Activated CD8-positive, alpha-beta T cell treated with anti-CD3 and anti-CD28 coated beads for 36 hours (primary cell): ENCODE measurements around the gene ZNF444. TPM values are rescaled to one million over a fixed set of nuclear protein-coding genes. Genes with fewer than 3 reads are reported as not detected.
A peak's percentile ranks its signal among the peaks of the same experiment; 100 is the strongest.

ENCODE experiments used
- ATAC-seq: fragments of 200-7000 bp; cut with Tn5 transposase; one replicate; pipeline ENCODE4 v1.10.0; 2021; ENCODE audit warnings: mild to moderate bottlenecking, moderate library complexity
- CTCF ChIA-PET: fragments of 350-600 bp; sonication (Branson Sonifier 250); formaldehyde crosslinking; loops from one replicate; lab custom pipeline; 2021; ENCODE audit warnings: antibody characterized with exemption; lab: Charles Lee
- POLR2A ChIA-PET: fragments of 350-600 bp; sonication (Branson Sonifier 250); formaldehyde crosslinking; loops from one replicate; lab custom pipeline; 2021; ENCODE audit warnings: antibody characterized with exemption; lab: Charles Lee
- DNase-seq: peaks from one replicate; pipeline ENCODE4 v3.0.0-alpha.2; 2020
- H3K27ac Mint-ChIP-seq: one replicate; pipeline ENCODE4 v1.8.0; 2021; ENCODE audit warnings: mild to moderate bottlenecking, mixed read lengths
- H3K27me3 Mint-ChIP-seq: one replicate; pipeline ENCODE4 v1.8.0; 2021; ENCODE audit warnings: mixed read lengths
- H3K36me3 Mint-ChIP-seq: one replicate; pipeline ENCODE4 v1.8.0; 2021; ENCODE audit warnings: low read depth, mixed read lengths
- H3K4me1 Mint-ChIP-seq: one replicate; pipeline ENCODE4 v1.8.0; 2021; ENCODE audit warnings: low read depth, mixed read lengths
- H3K4me3 Mint-ChIP-seq: one replicate; pipeline ENCODE4 v1.8.0; 2021; ENCODE audit warnings: mild to moderate bottlenecking, moderate library complexity, mixed read lengths
- H3K9me3 Mint-ChIP-seq: one replicate; pipeline ENCODE4 v1.8.0; 2021; ENCODE audit warnings: mixed read lengths
- intact Hi-C: fragments of 100-400 bp; cut with micrococcal nuclease; formaldehyde crosslinking; loops from one replicate; pipeline ENCODE4 v1.10.0; 2022
- total RNA-seq, 2 experiments: library from RNA; stranded (reverse); gene quantifications; one replicate each; pipeline ENCODE4 v1.2.3, GENCODE V29; 2021
- TF ChIP-seq, protein P1 (sequence below): fragments of 200-600 bp; IDR thresholded peaks from one replicate; pipeline ENCODE4 v1.8.0; 2022; ENCODE audit warnings: antibody characterized with exemption, mild to moderate bottlenecking

ZNF444 gene
- total RNA-seq, 2 experiments from 2014 or later: 25.3 to 35.2 TPM

DNA sequence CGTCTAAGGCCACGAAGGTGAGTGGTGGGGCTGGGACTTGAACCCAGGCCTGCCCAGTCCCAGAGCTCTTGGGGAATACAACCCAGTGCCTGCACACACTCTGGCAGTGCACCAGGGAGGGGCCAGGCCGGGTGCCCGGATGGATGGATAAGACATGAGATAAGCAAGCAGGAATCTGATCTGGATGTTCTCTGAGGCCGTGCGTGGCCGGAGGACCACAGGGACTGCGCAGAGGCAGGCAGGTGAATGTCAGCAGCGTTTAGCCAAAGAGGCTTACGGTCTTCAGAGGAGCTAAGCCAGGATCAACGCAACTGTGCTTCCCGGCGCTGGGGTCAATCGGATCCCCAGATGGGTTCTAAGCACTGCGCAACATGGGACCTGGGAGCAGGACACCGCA lies 21.5 kb upstream of the ZNF444 start:
- Mint-ChIP-seq H3K27ac (peak overlapping the region; percentile 95), H3K4me3 (peak overlapping the region; percentile 84), H3K27me3 (no peaks in the 10 kb centered on the region), H3K4me1 (peaks cover 37% of the 10 kb centered on the region), H3K36me3 (peaks cover 11% of the 10 kb centered on the region), H3K9me3 (no peaks in the 10 kb centered on the region)
- ATAC-seq (no peak), DNase-seq (no peak)
- TF ChIP-seq, protein P1, sequence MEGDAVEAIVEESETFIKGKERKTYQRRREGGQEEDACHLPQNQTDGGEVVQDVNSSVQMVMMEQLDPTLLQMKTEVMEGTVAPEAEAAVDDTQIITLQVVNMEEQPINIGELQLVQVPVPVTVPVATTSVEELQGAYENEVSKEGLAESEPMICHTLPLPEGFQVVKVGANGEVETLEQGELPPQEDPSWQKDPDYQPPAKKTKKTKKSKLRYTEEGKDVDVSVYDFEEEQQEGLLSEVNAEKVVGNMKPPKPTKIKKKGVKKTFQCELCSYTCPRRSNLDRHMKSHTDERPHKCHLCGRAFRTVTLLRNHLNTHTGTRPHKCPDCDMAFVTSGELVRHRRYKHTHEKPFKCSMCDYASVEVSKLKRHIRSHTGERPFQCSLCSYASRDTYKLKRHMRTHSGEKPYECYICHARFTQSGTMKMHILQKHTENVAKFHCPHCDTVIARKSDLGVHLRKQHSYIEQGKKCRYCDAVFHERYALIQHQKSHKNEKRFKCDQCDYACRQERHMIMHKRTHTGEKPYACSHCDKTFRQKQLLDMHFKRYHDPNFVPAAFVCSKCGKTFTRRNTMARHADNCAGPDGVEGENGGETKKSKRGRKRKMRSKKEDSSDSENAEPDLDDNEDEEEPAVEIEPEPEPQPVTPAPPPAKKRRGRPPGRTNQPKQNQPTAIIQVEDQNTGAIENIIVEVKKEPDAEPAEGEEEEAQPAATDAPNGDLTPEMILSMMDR: no peak
- CTCF ChIA-PET: no interaction called here
- POLR2A ChIA-PET: interaction anchor here (0.7 to 1.6 kb wide), 4 partner anchors 8 to 41 kb away, joined by 3 read pairs; no protein-coding TSS in a partner anchor
- intact Hi-C loops: no loop called here

DNA sequence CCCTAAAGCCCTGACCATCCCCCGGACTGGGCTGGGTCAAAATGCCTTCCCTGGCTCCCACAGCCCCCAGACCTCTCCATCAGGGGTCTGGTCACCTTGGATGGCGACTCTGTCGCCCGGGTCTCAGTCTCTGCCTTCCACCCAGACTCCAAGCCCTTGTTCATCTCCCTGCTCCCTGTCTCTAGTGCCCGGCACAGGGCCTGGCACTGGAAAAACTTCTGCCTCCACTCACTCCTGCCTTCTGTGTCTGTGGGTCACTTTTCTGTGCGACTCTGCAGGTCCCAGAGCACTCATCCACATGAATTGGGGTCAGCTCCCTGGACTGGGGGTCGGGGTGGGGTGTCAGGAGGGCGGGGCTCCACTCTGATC lies 21.1 kb upstream of the ZNF444 start:
- peak overlapping the region; percentile 84 for H3K4me3 Mint-ChIP-seq
- CTCF ChIA-PET: no interaction called here
- peaks cover 35% of the 10 kb centered on the region for H3K4me1 Mint-ChIP-seq
- POLR2A ChIA-PET: interaction anchor here (0.7 to 2.3 kb wide), 4 partner anchors 8 to 41 kb away, joined by 3 to 6 read pairs (median 3); no protein-coding TSS in a partner anchor
- no peaks in the 10 kb centered on the region for H3K9me3 Mint-ChIP-seq
- peak overlapping the region; percentile 95 for H3K27ac Mint-ChIP-seq
- H3K27me3 Mint-ChIP-seq: no peaks in the 10 kb centered on the region
- H3K36me3 Mint-ChIP-seq: peaks cover 11% of the 10 kb centered on the region
- intact Hi-C loops: loop anchor here (2.0 kb wide), 1 partner anchor 21 kb away; the partner anchor contains the start of gene ZNF444
- no peak for DNase-seq
- no peak for ATAC-seq
- TF ChIP-seq, protein P1: no peak

DNA sequence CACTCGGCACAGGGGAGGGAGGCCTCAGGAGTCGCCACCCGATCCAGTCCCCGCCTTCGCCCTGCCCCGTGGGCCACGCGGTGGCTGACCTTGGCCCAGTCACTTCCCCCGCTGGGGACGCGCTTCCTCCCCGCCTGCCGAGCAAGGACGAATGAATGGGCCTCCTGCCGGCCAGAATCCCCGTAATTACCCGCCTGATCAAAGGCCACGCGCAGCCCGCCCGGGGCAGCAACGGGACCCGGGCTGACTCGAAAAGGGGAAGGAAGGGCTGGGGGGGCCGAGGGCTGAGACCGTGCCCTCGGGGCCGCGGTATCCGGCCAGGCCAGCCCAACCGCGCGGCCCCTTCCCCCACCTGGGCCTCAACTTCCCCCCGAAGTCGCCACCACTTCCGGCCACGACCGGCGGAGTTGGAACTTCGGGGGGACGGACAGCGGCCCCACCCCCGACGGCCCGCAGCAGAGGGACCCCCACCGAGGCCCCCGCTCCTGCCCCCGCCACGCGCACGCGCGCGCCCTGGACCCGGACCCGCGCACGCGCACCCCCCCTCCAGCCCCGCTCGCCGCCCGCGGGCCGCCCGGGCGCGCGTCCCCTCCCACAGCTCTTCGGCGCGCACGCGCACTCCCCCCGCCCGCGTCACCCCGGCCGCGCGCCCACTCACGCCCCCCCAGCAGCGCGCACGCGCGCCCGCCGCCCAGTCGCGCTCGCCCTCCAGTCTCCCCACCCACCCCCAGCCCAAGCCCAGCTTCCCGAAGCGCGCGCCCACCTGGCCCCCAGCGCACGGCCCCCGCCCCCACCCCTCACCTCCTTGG lies 20.5 kb upstream of the ZNF444 start:
- no peaks in the 10 kb centered on the region for H3K9me3 Mint-ChIP-seq
- intact Hi-C loops: loop anchor here (2.0 kb wide), 1 partner anchor 20 kb away; the partner anchor contains the start of gene ZNF444

DNA sequence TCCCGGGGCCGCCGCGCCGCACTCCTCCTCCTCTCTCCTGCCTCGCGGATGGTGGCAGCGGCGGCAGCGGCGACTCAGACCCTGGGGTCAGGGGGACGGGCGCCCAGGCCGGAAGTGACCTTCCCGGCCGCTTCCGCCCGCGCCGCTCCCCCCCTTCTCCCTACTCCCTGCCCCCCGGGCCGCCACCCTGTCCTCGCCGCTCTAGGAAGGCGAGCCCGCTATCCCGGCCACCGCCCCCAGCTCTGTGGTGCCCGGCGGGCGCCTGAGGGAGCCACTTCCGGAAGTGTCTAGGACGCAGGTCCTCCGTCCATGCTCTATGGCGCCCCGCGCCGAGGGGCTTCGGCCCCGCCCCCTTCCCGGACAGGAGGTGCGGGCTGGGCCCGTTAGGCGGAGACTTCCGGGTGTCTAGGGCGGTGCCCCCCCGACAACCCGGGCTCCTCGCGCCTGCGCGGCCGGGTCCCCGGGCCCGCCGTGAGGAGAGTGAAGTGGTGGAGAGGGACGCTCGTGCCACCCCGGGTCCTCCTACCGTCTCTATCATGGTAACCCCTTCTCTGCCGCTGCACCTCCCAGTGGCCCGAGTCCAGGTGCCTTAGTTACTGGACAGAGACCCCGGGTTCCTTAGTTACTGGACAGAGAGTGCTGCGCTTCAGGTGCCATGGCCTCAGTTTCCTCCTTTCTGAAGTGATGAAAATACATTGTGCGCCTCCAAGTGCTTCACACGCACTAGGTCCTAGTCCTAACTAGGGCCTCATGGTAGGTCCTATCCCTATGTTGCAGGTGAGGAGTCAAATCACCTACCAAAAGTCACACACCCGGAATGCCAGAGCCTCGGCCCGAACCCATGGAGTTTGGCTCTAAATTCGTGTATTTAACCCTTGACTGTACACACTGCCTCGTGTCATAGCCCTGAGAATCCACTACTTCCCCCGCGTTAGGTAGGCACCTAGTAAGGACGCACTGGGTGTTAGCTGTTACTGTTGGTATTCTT lies 19.6 kb upstream of the ZNF444 start, which contains the start of gene ZNF787:
TSS of gene ZNF787 (minus strand) at position 116 of the 988 bp plus-strand sequence. CDS start 18,078 bp downstream, outside the sequence.
- H3K36me3 Mint-ChIP-seq: peaks cover 11% of the 10 kb centered on the region
- peaks cover 33% of the 10 kb centered on the region for H3K4me1 Mint-ChIP-seq
- ATAC-seq: peak; percentile 92
- CTCF ChIA-PET: interaction anchor here (1.0 to 1.5 kb wide), 4 partner anchors 16 to 55 kb away, joined by 4 to 6 read pairs (median 5); partner anchors contain the start of gene ZNF444
- H3K4me3 Mint-ChIP-seq: peak within 1 kb of the TSS; percentile 87
- no peaks in the 10 kb centered on the region for H3K9me3 Mint-ChIP-seq
- H3K27ac Mint-ChIP-seq: peak within 1 kb of the TSS; percentile 95
- POLR2A ChIA-PET: interaction anchor here (0.9 to 2.3 kb wide), 5 partner anchors 9 to 20 kb away, joined by 3 to 9 read pairs (median 4); partner anchors contain the start of gene ZNF444
- TF ChIP-seq, protein P1: no peak
- DNase-seq: peak; percentile 97
- H3K27me3 Mint-ChIP-seq: no peaks in the 10 kb centered on the region
- intact Hi-C loops: loop anchor here (2.0 kb wide), 1 partner anchor 19 kb away; the partner anchor contains the start of gene ZNF444

More for the DNA sequence above, 20.5 kb upstream of the ZNF444 start:
- Mint-ChIP-seq H3K4me3 (peak overlapping the region; percentile 87), H3K36me3 (peaks cover 11% of the 10 kb centered on the region), H3K27ac (peak overlapping the region; percentile 95), H3K4me1 (peaks cover 34% of the 10 kb centered on the region), H3K27me3 (no peaks in the 10 kb centered on the region)
- ChIA-PET POLR2A (interaction anchor here (0.6 to 2.3 kb wide), 5 partner anchors 9 to 714 kb away, joined by 3 to 6 read pairs (median 4); no protein-coding TSS in a partner anchor), CTCF (interaction anchor here (1.0 kb wide), 1 partner anchor 55 kb away, joined by 4 read pairs; no protein-coding TSS in a partner anchor)
- ATAC-seq (peak; percentile 23), DNase-seq (peak; percentile 80)
- TF ChIP-seq, protein P1: no peak
